IPS-18a (cell line): ENCODE measurements around the gene NUDT14.

ENCODE experiments used
- H3K27ac ChIP-seq: one replicate; pipeline ENCODE4 v1.5.1; 2013; ENCODE audit warnings: low read length
- H3K27me3 ChIP-seq: one replicate; pipeline ENCODE4 v1.6.1; 2013; ENCODE audit warnings: mild to moderate bottlenecking, low read length; ENCODE audit not compliant: control insufficient read depth, insufficient read depth
- H3K36me3 ChIP-seq: one replicate; pipeline ENCODE4 v1.6.1; 2013; ENCODE audit warnings: low read depth, low read length; ENCODE audit not compliant: control insufficient read depth
- H3K4me1 ChIP-seq: one replicate; pipeline ENCODE4 v1.6.1; 2013; ENCODE audit warnings: low read depth, low read length; ENCODE audit not compliant: control insufficient read depth
- H3K4me3 ChIP-seq: one replicate; pipeline ENCODE4 v1.5.1; 2013; ENCODE audit warnings: low read length
- H3K9ac ChIP-seq: one replicate; pipeline ENCODE4 v1.6.1; 2013; ENCODE audit warnings: mild to moderate bottlenecking, low read length, moderate library complexity
- H3K9me3 ChIP-seq: one replicate; pipeline ENCODE4 v1.6.1; 2013; ENCODE audit warnings: low read depth, low read length; ENCODE audit not compliant: control insufficient read depth

Gene NUDT14

GRCh38 chr14:105219753-105220152, 38.6 kb upstream of the NUDT14 start:
- Histone ChIP-seq H3K9ac (no peak overlapping the region), H3K36me3 (peaks cover 2% of the 10 kb centered on the region), H3K9me3 (no peaks in the 10 kb centered on the region), H3K27me3 (no peaks in the 10 kb centered on the region), H3K27ac (no peak overlapping the region), H3K4me3 (no peak overlapping the region), H3K4me1 (no peaks in the 10 kb centered on the region)

- Histone ChIP-seq H3K4me1 (no peaks in the 10 kb centered on the region), H3K9ac (no peak overlapping the region), H3K27ac (no peak overlapping the region), H3K4me3 (no peak overlapping the region), H3K9me3 (no peaks in the 10 kb centered on the region), H3K36me3 (peaks cover 2% of the 10 kb centered on the region), H3K27me3 (no peaks in the 10 kb centered on the region)
These were observed 38.0 kb upstream of the NUDT14 start for GRCh38 chr14:105219043-105219612.

GRCh38 chr14:105218611-105219010, 37.5 kb upstream of the NUDT14 start:
- H3K27ac ChIP-seq = no peak overlapping the region
- peaks cover 2% of the 10 kb centered on the region for H3K36me3 ChIP-seq
- no peak overlapping the region for H3K9ac ChIP-seq
- H3K4me1 ChIP-seq = no peaks in the 10 kb centered on the region
- H3K9me3 ChIP-seq = no peaks in the 10 kb centered on the region
- no peaks in the 10 kb centered on the region for H3K27me3 ChIP-seq
- H3K4me3 ChIP-seq = no peak overlapping the region

- H3K4me3 ChIP-seq = no peak overlapping the region
- H3K27me3 ChIP-seq = no peaks in the 10 kb centered on the region
- no peak overlapping the region for H3K9ac ChIP-seq
- H3K27ac ChIP-seq = no peak overlapping the region
- peaks cover 2% of the 10 kb centered on the region for H3K36me3 ChIP-seq
- no peaks in the 10 kb centered on the region for H3K9me3 ChIP-seq
- H3K4me1 ChIP-seq = no peaks in the 10 kb centered on the region
These were observed 36.7 kb upstream of the NUDT14 start for GRCh38 chr14:105217774-105218173.

DNA sequence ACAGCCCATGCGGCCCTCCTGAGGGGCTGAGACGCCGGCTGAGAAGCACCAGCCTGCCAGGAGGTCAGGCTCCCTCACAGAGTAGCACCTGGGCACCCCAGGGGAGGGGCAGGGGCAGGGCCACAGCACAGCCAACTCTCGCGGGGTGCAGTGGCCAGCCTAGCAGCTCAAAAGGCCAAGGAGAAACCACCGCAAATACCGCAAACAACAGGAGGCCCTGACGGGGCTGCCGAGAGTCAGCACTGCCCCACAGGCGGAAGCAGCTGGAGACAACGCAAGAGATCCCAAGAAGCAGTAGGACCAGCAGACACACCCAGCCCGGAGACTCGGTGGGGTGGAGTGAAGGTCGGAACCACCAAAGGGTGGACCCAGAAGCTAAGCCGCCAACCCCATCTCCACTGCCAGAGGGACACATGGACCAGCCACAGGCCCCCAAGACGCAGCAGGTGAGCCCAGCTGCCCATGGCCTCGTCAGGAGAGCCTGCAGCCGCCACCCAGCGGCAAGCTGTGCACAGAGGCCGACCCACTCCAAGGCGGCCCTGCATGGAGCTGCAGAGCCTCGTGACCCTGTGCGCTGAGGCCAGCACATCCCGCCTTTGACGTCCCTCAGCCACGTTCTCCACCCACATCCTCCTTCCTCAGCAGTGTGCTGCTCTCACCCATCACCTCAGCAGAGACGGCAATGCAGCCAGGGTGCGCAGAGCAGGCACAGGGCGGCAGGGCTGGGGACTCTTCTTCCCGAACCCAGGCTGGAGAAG, 35.6 kb upstream of the NUDT14 start:
- Histone ChIP-seq H3K4me1 (no peaks in the 10 kb centered on the region), H3K27ac (no peak overlapping the region), H3K36me3 (peaks cover 2% of the 10 kb centered on the region), H3K4me3 (no peak overlapping the region), H3K9ac (no peak overlapping the region), H3K9me3 (no peaks in the 10 kb centered on the region), H3K27me3 (no peaks in the 10 kb centered on the region)

DNA sequence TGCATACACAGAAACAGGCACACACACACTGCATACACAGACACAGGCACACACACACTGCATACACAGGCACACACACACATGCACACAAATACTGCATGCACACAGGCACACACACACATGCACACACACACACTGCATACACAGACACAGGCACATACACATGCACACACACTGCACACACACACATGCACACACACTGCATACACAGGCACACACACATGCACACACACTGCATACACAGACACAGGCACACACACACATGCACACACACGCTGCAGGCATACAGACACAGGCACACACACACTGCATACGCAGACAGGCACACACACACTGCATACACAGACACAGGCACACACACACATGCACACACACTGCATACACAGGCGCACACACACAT, 34.5 kb upstream of the NUDT14 start:
- Histone ChIP-seq H3K9ac (no peak overlapping the region), H3K27ac (no peak overlapping the region), H3K27me3 (no peaks in the 10 kb centered on the region), H3K4me3 (no peak overlapping the region), H3K4me1 (no peaks in the 10 kb centered on the region), H3K36me3 (peaks cover 2% of the 10 kb centered on the region), H3K9me3 (no peaks in the 10 kb centered on the region)

DNA sequence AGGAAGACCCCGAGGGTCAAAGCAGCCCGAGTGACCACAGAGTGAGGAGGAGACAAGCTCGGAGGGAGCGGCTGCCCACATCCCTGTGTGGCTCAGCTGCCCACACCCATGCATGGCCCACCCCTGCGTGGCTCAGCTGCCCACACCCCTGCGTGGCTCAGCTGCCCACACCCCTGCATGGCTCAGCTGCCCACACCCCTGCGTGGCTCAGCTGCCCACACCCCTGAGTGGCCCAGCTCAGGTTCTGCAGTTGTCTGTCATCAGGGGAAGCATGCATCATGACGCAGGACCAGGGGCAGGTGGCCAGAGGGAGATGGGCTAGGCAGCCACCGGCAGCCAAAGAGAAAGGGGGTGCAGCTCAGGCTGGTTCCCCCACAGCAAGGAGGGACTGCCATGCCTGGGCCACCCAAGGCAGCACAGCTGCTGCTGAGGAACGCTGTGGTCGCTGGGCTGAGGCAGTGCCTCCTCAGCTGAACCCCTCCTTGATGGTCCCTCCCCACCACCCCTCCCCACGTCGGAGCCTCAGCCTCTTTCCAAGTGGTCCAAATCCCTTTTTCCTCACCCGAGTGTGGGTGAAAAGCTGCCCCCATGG, 33.3 kb upstream of the NUDT14 start:
- no peaks in the 10 kb centered on the region for H3K9me3 ChIP-seq
- H3K4me3 ChIP-seq = no peak overlapping the region
- no peaks in the 10 kb centered on the region for H3K27me3 ChIP-seq
- H3K9ac ChIP-seq = no peak overlapping the region
- no peaks in the 10 kb centered on the region for H3K4me1 ChIP-seq
- H3K36me3 ChIP-seq = peaks cover 4% of the 10 kb centered on the region
- H3K27ac ChIP-seq = no peak overlapping the region

DNA sequence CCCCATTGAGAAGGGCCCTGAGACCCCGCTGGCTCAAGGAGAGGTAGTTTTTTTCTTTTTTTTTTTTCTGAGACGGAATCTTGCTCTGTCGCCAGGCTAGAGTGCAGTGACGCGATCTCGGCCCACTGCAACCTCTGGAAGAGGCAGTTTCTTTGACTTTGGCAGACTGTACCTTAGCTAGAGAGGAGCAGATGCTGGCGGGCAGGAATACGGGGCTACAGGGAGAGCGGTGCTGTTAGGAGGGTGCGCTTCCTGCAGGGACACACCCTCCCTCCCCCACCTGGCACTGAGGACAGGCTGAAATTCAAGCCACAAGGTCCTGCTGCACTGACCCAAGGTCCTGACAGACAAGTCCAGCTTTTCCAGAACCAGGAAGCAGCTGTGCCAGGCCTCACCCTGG, 32.2 kb upstream of the NUDT14 start:
- Histone ChIP-seq H3K4me3 (no peak overlapping the region), H3K27me3 (no peaks in the 10 kb centered on the region), H3K36me3 (peaks cover 3% of the 10 kb centered on the region), H3K9ac (no peak overlapping the region), H3K9me3 (no peaks in the 10 kb centered on the region), H3K4me1 (no peaks in the 10 kb centered on the region), H3K27ac (no peak overlapping the region)

- H3K27ac ChIP-seq = no peak overlapping the region
- no peak overlapping the region for H3K9ac ChIP-seq
- H3K36me3 ChIP-seq = peaks cover 3% of the 10 kb centered on the region
- no peaks in the 10 kb centered on the region for H3K4me1 ChIP-seq
- no peaks in the 10 kb centered on the region for H3K27me3 ChIP-seq
- H3K4me3 ChIP-seq = no peak overlapping the region
- no peaks in the 10 kb centered on the region for H3K9me3 ChIP-seq
These were observed 31.6 kb upstream of the NUDT14 start for GRCh38 chr14:105212541-105213300.

- no peaks in the 10 kb centered on the region for H3K27me3 ChIP-seq
- H3K27ac ChIP-seq = no peak overlapping the region
- H3K4me1 ChIP-seq = no peaks in the 10 kb centered on the region
- H3K9ac ChIP-seq = no peak overlapping the region
- H3K9me3 ChIP-seq = no peaks in the 10 kb centered on the region
- peaks cover 3% of the 10 kb centered on the region for H3K36me3 ChIP-seq
- no peak overlapping the region for H3K4me3 ChIP-seq
These were observed 30.6 kb upstream of the NUDT14 start for GRCh38 chr14:105211758-105212089.

GRCh38 chr14:105211086-105211757, 30.1 kb upstream of the NUDT14 start:
- H3K4me3 ChIP-seq = no peak overlapping the region
- H3K9ac ChIP-seq = no peak overlapping the region
- no peaks in the 10 kb centered on the region for H3K4me1 ChIP-seq
- no peaks in the 10 kb centered on the region for H3K27me3 ChIP-seq
- no peaks in the 10 kb centered on the region for H3K9me3 ChIP-seq
- H3K27ac ChIP-seq = no peak overlapping the region
- peaks cover 3% of the 10 kb centered on the region for H3K36me3 ChIP-seq
